Fibroblast of skin of abdomen (primary cell): ENCODE results near the gene GGTLC1. TPM values are rescaled to one million over a fixed set of nuclear protein-coding genes. Genes with fewer than 3 reads are reported as not detected.
A peak's percentile ranks its signal among the peaks of the same experiment; 100 is the strongest.
"Not testable (repeated sequence)": the region's sequence is repeated elsewhere in the genome, so short reads cannot be mapped to it uniquely, and the experiment has no call there.

Source experiments
- DNase-seq: peaks from one replicate; pipeline ENCODE4 v3.0.0-alpha.2; 2013
- polyA plus RNA-seq, 2 experiments: library from polyadenylated mRNA; unstranded; fragments of 120-200 nt; gene quantifications; one replicate each; pipeline ENCODE4 v1.2.1, GENCODE V29; 2013; ENCODE audit not compliant: insufficient read length in 2 of 2

The GGTLC1 gene
- not detected for polyA plus RNA-seq (2013, experiment 1 of 2; ENCODE audit: insufficient read length)
- not detected for polyA plus RNA-seq (2013, experiment 2 of 2; ENCODE audit: insufficient read length)

- no peak for DNase-seq
Observed at GRCh38 chr20:23988561-23988960, at the start of gene GGTLC1. GGTLC1 (minus strand) TSS chr20:23988779; CDS start chr20:23986611, 2,168 bp downstream.

- DNase-seq, result no peak
Observed at GRCh38 chr20:24034820-24035219, 46.2 kb upstream of the GGTLC1 start.

DNA sequence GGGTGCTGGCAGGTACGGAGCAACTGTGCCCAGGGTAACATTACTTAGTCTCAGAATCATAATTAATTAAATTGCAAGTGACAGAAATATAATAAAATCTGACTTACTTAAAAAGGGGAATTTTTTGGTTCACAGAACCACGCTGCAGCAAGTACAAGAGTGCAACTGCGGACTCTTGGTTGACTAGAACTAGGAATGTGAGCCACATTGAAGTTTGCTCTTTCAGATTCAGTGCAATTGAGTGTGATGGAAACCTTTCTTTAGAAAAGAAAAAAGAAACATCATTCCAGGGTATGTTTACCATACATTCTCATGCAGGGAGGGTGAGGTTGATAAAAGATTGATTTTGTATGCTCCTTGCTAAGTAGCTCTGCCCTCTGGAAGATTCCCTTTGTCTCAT, 45.0 kb upstream of the GGTLC1 start:
- DNase-seq, result no peak

- no peak for DNase-seq
Observed at GRCh38 chr20:24033151-24033550, 44.6 kb upstream of the GGTLC1 start.

DNA sequence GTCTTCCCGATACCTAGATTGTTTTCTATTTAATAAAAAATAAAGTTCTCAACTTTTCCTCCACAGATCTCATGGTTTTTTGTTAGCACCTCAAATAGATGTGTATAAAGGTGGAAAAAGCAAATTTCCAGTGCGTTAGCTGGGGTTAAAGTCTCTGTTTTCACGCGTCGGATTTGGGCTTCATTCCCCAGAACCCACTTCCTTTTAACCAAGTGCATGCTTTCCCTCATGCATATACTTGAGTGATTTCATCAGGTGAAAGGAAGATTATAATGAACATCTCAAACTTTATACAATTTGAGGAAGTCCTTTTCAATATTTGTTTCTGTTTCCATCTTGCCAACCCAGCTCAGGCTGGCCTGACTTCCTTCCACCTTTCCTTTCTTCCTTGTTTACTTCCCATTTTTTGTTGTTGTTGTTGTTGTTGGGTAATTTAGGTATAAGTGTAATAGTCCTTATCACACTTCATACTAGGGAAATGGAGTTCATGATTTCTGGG, 43.9 kb upstream of the GGTLC1 start:
- no peak for DNase-seq

DNA sequence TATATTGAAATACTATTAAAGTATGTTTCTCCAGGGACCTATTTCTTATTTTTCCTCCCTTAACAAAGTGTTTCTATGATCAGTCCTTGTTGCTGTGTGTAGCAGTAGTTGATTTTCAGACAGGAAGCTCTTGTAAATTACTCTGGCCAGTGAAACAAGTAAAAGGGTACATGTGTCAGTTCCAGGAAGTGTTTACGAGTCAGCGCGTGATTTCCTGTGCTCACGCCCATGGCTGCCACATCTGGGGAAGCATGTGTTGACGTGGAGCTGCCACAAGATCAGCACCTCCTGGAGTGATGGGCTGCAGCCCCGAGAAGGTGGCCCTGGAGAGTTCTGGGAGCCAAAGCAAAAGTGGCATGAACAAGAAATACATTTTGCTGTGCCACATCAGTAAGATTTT, 38.6 kb upstream of the GGTLC1 start:
- no peak for DNase-seq

DNA sequence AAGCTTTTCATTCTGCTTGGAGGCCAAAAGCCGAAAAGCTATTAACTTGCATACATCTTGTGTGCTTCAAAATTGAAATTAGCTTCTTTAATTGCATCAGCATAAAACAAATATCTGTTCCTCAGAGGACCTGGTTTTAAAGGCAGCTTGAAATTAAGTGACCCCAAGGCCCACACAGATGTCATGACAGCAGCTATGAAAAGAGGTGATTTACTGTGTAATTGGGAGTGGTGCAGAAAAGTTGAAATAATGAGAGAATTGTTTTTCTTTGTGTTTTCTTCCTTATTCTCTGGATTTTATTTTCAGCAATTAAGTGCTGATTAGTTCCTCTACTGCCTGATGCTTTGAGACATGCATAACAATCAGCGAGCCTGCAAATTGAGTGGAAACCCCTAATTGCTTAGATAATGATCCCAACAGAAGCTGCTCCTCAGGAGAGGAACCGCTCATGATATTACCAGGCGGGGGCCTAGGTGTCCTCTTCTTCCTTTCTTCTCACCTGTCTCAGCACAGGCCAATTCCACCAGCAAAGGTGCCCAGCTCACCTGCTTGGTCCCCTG, 34.1 kb upstream of the GGTLC1 start:
- DNase-seq, result no peak

GRCh38 chr20:24018796-24019195, 30.2 kb upstream of the GGTLC1 start:
- no peak for DNase-seq

DNA sequence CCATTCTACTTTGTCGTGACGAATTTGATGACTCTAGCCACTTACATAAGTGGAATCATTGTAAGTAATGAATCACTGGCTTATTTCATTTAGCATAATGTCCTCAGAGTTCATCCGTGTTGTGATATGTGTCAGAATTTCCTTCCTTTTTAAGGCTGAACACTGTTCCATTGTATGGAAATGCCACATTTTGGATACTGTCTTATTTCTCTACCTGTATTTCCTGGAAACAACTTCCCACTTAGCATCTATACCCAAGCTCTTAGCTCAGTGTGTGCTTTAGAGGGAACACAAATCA, 28.8 kb upstream of the GGTLC1 start:
- no peak for DNase-seq

DNA sequence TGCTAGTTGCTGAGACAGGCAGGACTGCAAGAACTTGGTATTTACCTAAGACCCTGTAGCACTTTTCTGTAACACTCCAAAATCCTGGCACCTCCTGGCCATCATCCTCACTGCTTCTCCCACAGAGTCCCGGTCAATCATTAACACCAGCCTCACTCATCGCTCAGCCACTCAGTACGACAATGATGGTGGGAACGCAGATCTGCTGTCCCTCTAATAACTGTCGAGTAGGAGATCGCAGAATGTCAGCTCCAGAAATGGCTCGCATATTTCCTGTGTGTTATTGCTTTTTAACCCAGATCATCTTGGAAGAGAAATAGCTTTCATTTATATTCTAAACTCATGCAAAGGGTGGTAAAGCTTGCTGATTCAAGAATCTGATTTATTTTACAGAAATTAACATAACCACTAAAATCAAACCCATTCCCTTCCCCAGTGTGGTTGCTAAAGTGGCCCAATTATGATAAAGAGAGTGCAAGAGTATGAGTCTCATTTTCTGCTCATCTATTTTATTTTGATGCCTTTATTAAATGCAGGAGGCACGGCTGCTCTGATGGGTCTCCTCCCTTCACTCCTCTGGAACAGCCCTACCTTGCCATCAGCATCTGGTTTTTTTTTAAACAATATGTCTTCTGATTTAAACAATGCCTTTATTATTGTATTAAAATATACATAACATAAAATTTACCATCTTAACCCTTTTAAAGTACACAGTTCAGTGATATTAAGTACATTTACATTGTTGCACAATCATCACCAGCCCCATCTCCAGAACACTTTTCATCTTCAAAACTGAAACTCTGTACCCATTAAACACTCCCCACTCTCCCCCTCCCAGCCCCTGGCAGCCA, 28.3 kb upstream of the GGTLC1 start:
- DNase-seq, result no peak

- DNase-seq, result no peak
Observed at GRCh38 chr20:24013953-24014352, 25.4 kb upstream of the GGTLC1 start.

DNA sequence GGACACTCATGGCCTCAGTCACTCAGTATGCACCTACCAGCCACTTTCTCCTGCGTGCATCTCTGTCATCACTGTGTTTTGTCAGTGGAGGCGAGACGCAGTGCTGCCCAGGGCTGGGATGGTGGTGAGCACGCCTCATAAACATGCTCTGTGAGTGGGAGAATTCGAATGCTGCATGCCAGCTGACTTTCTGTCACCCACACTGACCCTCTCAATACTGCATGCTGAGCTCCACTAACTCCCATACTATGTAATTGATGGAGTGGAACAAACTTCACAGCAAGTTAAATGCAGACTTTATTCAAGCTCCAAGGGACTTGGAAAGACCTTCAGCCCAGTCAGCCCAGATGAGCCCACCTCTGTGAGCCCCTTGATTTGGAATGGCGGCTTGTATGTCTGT, 22.7 kb upstream of the GGTLC1 start:
- DNase-seq, result no peak

DNA sequence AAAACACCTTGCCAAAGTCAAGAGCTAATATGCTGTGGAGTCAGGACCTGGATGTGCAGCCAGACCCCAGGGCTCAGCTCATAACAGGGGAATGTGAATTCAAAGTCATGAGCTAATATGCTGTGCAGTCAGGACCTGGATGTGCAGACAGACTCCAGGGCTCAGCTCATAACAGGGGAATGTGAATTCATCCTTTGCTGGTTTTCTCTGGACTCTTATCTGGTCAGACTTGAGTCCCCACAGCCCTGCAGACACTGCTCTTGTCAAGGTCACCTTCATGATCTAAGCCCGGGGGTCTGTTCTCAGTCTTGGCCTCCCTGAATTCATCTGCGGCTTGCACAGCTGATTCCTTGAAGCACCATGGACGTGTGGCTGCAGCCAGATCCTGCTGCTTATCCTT, 19.2 kb upstream of the GGTLC1 start:
- no peak for DNase-seq

DNA sequence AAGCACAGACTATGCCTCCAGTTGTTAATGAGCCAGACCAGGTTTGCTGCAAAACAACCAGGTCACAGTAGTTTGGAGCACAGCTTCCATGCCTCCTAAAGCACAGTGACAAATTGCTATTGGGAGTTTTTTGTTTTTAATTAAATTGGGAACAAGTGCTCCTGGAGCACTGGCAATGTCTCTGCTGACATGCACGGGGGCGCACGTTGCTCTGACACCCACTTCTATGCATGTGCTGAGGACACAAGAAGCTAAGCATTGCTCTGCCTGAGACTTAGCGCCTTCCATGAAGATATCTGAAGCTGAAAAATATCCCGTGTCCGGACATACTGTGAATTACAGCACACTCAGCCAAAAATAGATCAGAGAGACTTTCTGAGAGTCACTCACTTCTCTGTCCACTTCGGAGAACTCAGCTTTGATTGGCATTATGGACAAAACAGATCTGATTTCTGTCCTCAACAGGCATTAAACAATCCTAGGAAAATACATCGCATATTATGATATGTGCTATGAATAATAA, 18.6 kb upstream of the GGTLC1 start:
- no peak for DNase-seq

DNA sequence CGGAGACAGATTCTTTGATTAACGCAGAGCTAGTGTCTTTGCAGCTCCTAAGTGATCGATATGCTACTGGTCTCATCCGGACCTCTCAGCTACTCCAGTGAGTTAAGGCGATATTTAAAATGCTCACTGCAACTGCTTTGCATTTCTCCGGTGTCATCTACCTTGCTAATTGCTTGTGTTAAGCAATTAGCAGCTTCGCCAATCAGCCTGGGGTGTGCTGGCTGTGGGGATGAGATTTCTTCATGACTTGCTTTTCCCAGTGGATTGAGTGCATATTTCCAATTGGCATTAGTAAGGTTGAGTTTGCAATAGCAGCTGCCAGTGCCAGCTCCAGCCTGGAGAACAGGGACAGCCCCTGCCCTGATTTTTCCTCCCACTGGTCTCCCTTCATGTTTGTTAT, 18.0 kb upstream of the GGTLC1 start:
- DNase-seq, result no peak

- no peak for DNase-seq
Observed at GRCh38 chr20:24004471-24004870, 15.9 kb upstream of the GGTLC1 start.

GRCh38 chr20:24002896-24003295, 14.3 kb upstream of the GGTLC1 start:
- no peak for DNase-seq

GRCh38 chr20:24001712-24002405, 13.3 kb upstream of the GGTLC1 start:
- no peak for DNase-seq

DNA sequence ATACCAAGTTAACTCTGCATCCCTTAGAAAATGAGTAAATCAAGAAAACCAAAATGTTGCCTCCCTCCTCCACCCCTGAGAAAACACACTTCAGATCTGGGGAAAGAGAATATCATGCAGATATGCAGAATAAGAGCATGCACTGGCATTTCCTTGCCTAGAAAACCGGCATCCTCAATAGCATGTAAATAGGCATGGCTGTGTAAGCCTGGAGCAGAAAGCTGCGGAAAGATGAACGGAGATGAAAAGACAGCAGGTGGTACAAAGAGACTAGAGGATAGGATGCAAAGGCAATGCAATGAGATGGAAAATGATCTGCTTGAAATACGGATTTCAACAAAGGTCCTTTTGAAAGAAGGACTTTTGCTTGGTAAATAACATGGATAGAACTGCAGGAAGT, 10.3 kb upstream of the GGTLC1 start:
- no peak for DNase-seq

DNA sequence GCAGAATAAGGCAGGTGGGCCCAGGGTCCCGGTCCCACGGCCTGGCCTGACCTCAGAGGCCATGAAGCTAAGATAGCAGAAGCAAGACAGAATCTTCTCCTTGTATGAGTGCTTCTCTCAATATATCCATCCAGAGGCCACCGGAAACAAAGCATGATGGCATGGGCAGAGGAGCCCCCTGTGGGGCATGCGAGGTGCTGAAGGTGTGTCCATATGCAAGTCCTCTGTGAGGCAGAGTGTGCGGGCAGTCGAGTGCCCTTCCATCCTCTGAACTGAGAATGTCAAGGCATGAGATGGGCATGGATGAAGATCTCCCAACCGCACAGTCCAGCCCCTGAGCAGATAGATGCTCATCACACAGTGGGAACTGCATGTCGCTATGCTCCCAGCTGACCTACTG, 9.8 kb upstream of the GGTLC1 start:
- no peak for DNase-seq

DNA sequence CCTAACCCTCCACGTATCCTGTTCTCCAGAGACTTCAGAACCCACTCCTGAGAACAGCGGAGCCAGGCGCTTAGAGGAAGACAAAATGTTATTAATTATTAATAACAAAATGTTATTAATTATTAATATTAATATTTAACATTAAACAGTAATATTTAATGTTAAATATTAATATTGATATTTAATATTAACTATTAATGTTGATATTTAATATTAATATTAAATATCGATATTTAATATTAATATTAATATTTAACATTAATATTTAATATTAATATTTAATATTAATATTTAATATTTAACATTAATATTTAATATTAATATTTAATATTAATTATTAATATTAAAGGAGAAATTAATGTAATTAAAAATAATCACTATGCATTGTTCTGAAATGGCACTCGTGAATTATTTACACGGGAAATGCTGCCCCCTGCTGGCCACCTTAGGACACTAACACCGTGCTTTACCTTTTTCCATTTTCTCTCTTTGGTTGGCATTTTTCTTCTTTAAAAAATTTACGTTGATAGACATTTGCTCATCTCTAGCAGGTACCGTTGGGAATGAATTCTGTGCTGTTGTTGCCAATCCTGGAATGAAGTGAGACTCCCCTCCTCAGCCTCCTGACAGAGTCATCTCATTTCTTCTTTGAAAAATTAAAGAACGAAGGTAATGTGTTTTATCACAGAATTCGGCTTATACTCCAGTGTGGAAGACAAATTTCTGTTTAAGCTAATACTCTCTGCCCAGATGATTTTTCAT, 7.5 kb upstream of the GGTLC1 start:
- DNase-seq, result peak; percentile 18

DNA sequence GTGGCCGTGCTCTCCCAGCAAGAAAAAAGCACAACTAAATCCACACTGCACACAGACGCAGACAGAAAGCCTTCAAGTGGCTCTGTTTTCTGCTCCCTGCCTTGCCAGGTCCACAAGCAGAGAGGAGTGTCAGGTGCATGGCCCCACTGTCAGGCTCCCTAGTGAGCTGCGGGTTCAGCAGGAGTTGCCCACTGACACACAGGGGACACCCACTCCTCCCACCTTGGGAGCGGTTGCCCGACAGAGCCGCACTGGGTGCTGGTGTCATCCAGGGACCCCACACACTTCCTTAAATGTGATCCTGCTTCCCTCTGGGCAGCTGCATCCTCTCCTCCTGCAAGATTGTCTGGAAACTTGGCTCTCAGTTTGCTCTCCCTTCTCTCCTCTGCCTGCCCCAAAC, 6.7 kb upstream of the GGTLC1 start:
- not testable (repeated sequence) for DNase-seq
